GM12878 (cell line): Measurements from ENCODE around the gene IL1RL2.

ENCODE experiments used
- BHLHE40 ChIP-seq, 2 experiments: fragments of 450-650 bp in 1 of 2; IDR thresholded peaks; 2 replicates each; pipeline ENCODE4 v1.6.1; 2011 to 2017; ENCODE audit warnings: low read depth in 2 of 2, borderline replicate concordance in 1 of 2, improper control_type of control experiment in 1 of 2, low read length in 1 of 2, mild to moderate bottlenecking in 1 of 2
- CTCF ChIP-seq, 3 experiments: IDR thresholded peaks in 2 of 3; conservative IDR thresholded peaks in 1 of 3; 2 replicates each; pipeline ENCODE4 v1.5.1; 2011; ENCODE audit warnings: low read depth in 3 of 3, low read length in 3 of 3, mild to moderate bottlenecking in 3 of 3, control low read depth in 2 of 3, moderate library complexity in 2 of 3, inconsistent platforms in 1 of 3, mixed read lengths in 1 of 3; ENCODE audit not compliant: control insufficient read depth in 2 of 3, insufficient read depth in 1 of 3; ENCODE audit errors: extremely low read depth in 1 of 3
- EZH2 ChIP-seq: IDR thresholded peaks from 2 replicates; pipeline ENCODE4 v1.6.1; 2012; ENCODE audit warnings: low read depth, mild to moderate bottlenecking, control low read depth, inconsistent platforms, low read length, borderline replicate concordance; ENCODE audit not compliant: control insufficient read depth
- JUND ChIP-seq: IDR thresholded peaks from 2 replicates; pipeline ENCODE4 v1.6.1; 2012; ENCODE audit warnings: low read depth, mild to moderate bottlenecking, low read length, improper control_type of control experiment, moderate library complexity
- NFXL1 ChIP-seq: fragments of 450-650 bp; IDR thresholded peaks from 2 replicates; pipeline ENCODE4 v1.6.1; 2017; ENCODE audit warnings: antibody characterized with exemption, mild to moderate bottlenecking, borderline replicate concordance
- POLR2A ChIP-seq: IDR thresholded peaks from 2 replicates; pipeline ENCODE4 v1.6.1; 2011; ENCODE audit warnings: low read depth, mild to moderate bottlenecking, low read length
- RCOR1 ChIP-seq: conservative IDR thresholded peaks from 2 replicates; pipeline ENCODE4 v1.6.1; 2012; ENCODE audit warnings: low read depth, low read length, improper control_type of control experiment
- REST ChIP-seq: IDR thresholded peaks from 2 replicates; pipeline ENCODE4 v1.6.1; 2012; ENCODE audit warnings: mild to moderate bottlenecking, low read depth, low read length
- TAF1 ChIP-seq: IDR thresholded peaks from 2 replicates; pipeline ENCODE4 v1.6.1; 2011; ENCODE audit warnings: mild to moderate bottlenecking, low read depth, low read length, borderline replicate concordance
- ZNF24 ChIP-seq: fragments of 450-650 bp; IDR thresholded peaks from 2 replicates; pipeline ENCODE4 v1.6.1; 2017; ENCODE audit warnings: antibody characterized with exemption, mild to moderate bottlenecking
- ZZZ3 ChIP-seq: IDR thresholded peaks from 2 replicates; pipeline ENCODE4 v1.6.1; 2011; ENCODE audit warnings: low read depth; ENCODE audit not compliant: control insufficient read depth, insufficient read length

DNA sequence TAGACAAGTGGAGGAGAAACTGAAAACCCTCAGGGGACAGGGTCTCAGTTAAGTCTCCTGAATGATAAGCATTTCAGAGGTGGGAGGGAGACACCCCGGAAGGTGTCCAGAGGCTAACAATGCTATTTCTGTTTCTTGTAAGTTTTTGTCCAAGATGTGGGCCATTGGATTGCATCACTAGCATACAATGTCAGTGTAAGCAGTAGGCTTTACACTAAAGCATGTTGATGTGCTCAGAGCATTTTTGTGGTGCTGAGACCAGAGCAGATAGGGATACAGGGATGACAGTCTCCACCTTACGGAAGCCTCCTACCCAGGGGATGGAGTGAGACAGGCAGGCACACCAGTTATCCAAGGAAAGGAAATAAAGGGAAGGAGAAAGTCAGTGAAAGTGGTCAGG, 46.4 kb upstream of the IL1RL2 start:
- TF ChIP-seq EZH2, result no peak
- TF ChIP-seq TAF1, result no peak
- TF ChIP-seq ZNF24, result no peak
- no peak for TF ChIP-seq CTCF (IDR thresholded peaks at IDR 0.05 in 2 of 3, conservative IDR thresholded peaks at IDR 0.05 in 1 of 3; ENCODE audit: control insufficient read depth in 2 of 3, extremely low read depth in 1 of 3, insufficient read depth in 1 of 3, low read depth in 3 of 3, low read length in 3 of 3)
- no peak for TF ChIP-seq POLR2A
- no peak for TF ChIP-seq BHLHE40 (IDR thresholded peaks at IDR 0.05; ENCODE audit: borderline replicate concordance in 1 of 2, low read depth in 2 of 2, low read length in 1 of 2)
- no peak for TF ChIP-seq RCOR1
- TF ChIP-seq NFXL1, result no peak
- no peak for TF ChIP-seq JUND
- TF ChIP-seq REST, result no peak
- no peak for TF ChIP-seq ZZZ3
